Liver (tissue), 9 donors: ENCODE results near the gene CABP4. TPM values are rescaled to one million over a fixed set of nuclear protein-coding genes. Genes with fewer than 3 reads are reported as not detected.

Experiments used
- DNase-seq: peaks from one replicate; pipeline ENCODE4 v3.0.0-alpha.2; 2017; ENCODE audit warnings: low spot score
- H3K27ac ChIP-seq, 2 donors: one replicate each; pipeline ENCODE4 v1.7.0; 2013; ENCODE audit warnings: inconsistent platforms in 2 of 2, low read length in 2 of 2, control low read depth in 1 of 2, low read depth in 1 of 2, mild to moderate bottlenecking in 1 of 2
- H3K27me3 ChIP-seq, 4 donors: one replicate each; pipeline versions ENCODE4 v1.6.1 to v1.7.0; 2013; ENCODE audit warnings: low read length in 3 of 4, inconsistent platforms in 1 of 4, mild to moderate bottlenecking in 1 of 4, moderate library complexity in 1 of 4; ENCODE audit not compliant: control insufficient read depth in 4 of 4, insufficient read depth in 4 of 4
- H3K36me3 ChIP-seq, 4 donors: one replicate each; pipeline versions ENCODE4 v1.6.1 to v1.7.0; 2013; ENCODE audit warnings: low read length in 3 of 4, mild to moderate bottlenecking in 3 of 4, low read depth in 1 of 4, moderate library complexity in 1 of 4; ENCODE audit not compliant: control insufficient read depth in 4 of 4, insufficient read depth in 3 of 4
- H3K4me1 ChIP-seq, 4 donors: one replicate each; pipeline versions ENCODE4 v1.6.1 to v1.7.0; 2013; ENCODE audit warnings: low read length in 3 of 4, mild to moderate bottlenecking in 3 of 4, moderate library complexity in 1 of 4; ENCODE audit not compliant: control insufficient read depth in 4 of 4, insufficient read depth in 4 of 4
- H3K4me3 ChIP-seq, 3 donors: one replicate each; pipeline versions ENCODE4 v1.6.1 to v1.7.0; 2013; ENCODE audit warnings: low read length in 3 of 3, control low read depth in 1 of 3, low read depth in 1 of 3, mild to moderate bottlenecking in 1 of 3
- H3K9ac ChIP-seq, 2 donors: one replicate each; pipeline ENCODE4 v1.7.0; 2013; ENCODE audit warnings: low read length in 2 of 2, mild to moderate bottlenecking in 2 of 2, moderate library complexity in 2 of 2, control low read depth in 1 of 2, low read depth in 1 of 2
- H3K9me3 ChIP-seq, 4 donors: one replicate each; pipeline versions ENCODE4 v1.6.1 to v1.7.0; 2013; ENCODE audit warnings: low read length in 3 of 4; ENCODE audit not compliant: control insufficient read depth in 4 of 4
- ATF3 ChIP-seq: IDR thresholded peaks from 2 replicates; pipeline ENCODE4 v1.6.1; 2016; ENCODE audit warnings: antibody characterized with exemption
- CTCF ChIP-seq: fragments of 150-350 bp; IDR thresholded peaks from 2 replicates; pipeline ENCODE4 v1.5.1; 2017; ENCODE audit warnings: improper control_type of control experiment, low read depth, low read length; ENCODE audit not compliant: missing input control
- FOXA1 ChIP-seq: IDR thresholded peaks from 2 replicates; pipeline ENCODE4 v1.6.1; 2016; ENCODE audit warnings: antibody characterized with exemption
- FOXA2 ChIP-seq: IDR thresholded peaks from 2 replicates; pipeline ENCODE4 v1.6.1; 2016; ENCODE audit warnings: antibody characterized with exemption
- GABPA ChIP-seq, 2 donors: IDR thresholded peaks in 1 of 2; conservative IDR thresholded peaks in 1 of 2; 2 replicates each; pipeline ENCODE4 v1.6.1; 2016; ENCODE audit warnings: antibody characterized with exemption in 2 of 2, mild to moderate bottlenecking in 1 of 2, moderate library complexity in 1 of 2
- HNF4A ChIP-seq, 2 donors: conservative IDR thresholded peaks; 2 replicates each; pipeline ENCODE4 v1.6.1; 2016; ENCODE audit warnings: antibody characterized with exemption in 2 of 2, mild to moderate bottlenecking in 2 of 2
- HNF4G ChIP-seq: IDR thresholded peaks from 2 replicates; pipeline ENCODE4 v1.6.1; 2016; ENCODE audit warnings: antibody characterized with exemption
- JUND ChIP-seq, 2 donors: IDR thresholded peaks; 2 replicates each; pipeline ENCODE4 v1.6.1; 2016; ENCODE audit warnings: antibody characterized with exemption in 2 of 2
- MAX ChIP-seq: IDR thresholded peaks from 2 replicates; pipeline ENCODE4 v1.6.1; 2016; ENCODE audit warnings: antibody characterized with exemption
- NR2F2 ChIP-seq: IDR thresholded peaks from 2 replicates; pipeline ENCODE4 v1.6.1; 2016; ENCODE audit warnings: antibody characterized with exemption
- RAD21 ChIP-seq, 2 donors: IDR thresholded peaks; 2 replicates each; pipeline ENCODE4 v1.6.1; 2016; ENCODE audit warnings: antibody characterized with exemption in 2 of 2, mild to moderate bottlenecking in 2 of 2
- REST ChIP-seq: IDR thresholded peaks from 2 replicates; pipeline ENCODE4 v1.6.1; 2016; ENCODE audit warnings: antibody characterized with exemption, mild to moderate bottlenecking
- RXRA ChIP-seq, 2 donors: IDR thresholded peaks; 2 replicates each; pipeline ENCODE4 v1.6.1; 2017 to 2018; ENCODE audit warnings: antibody characterized with exemption in 2 of 2, mild to moderate bottlenecking in 1 of 2
- SP1 ChIP-seq: IDR thresholded peaks from 2 replicates; pipeline ENCODE4 v1.6.1; 2018; ENCODE audit warnings: antibody characterized with exemption, mild to moderate bottlenecking
- TAF1 ChIP-seq: conservative IDR thresholded peaks from 2 replicates; pipeline ENCODE4 v1.6.1; 2016; ENCODE audit warnings: antibody characterized with exemption, mild to moderate bottlenecking
- YY1 ChIP-seq: IDR thresholded peaks from 2 replicates; pipeline ENCODE4 v1.6.1; 2016; ENCODE audit warnings: antibody characterized with exemption, mild to moderate bottlenecking
- ZBTB33 ChIP-seq: IDR thresholded peaks from 2 replicates; pipeline ENCODE4 v1.6.1; 2016; ENCODE audit warnings: antibody characterized with exemption
- WGBS: extraction: QIAGEN DNeasy Blood & Tissue Kit; methylation state at CpG from one replicate; pipeline ENCODE4 v1.1.7; 2013; 5-methylcytosine and 5-hydroxymethylcytosine counted together
- polyA plus RNA-seq, 2 donors: library from polyadenylated mRNA; stranded (reverse) in 1 of 2; unstranded in 1 of 2; fragments of 200-250 nt in 1 of 2; fragments of >200 nt in 1 of 2; fragmentation: Nextera tagmentation in 1 of 2; extraction: Ambion mirVana in 1 of 2; gene quantifications; one replicate each; pipeline versions ENCODE4 v1.2.1 to v1.2.3, GENCODE V29; 2013 to 2015
- total RNA-seq, 2 donors: library from RNA; depleted of rRNA; stranded (reverse); fragments of >200 nt; gene quantifications; one replicate each; pipeline ENCODE4 v1.2.3, GENCODE V29; 2014
- donor health status: healthy.
- donor health status: healthy.
- donor health status: healthy.
- donor health status: healthy.
- donor health status: healthy.

The CABP4 gene
- total and polyA plus RNA-seq, 4 donors: 0.85 to 2.9 (median 1.6) TPM

- Histone ChIP-seq H3K9me3 (no peaks in the 10 kb centered on the region), H3K36me3 (peaks cover 3 to 47% (median 8%) of the 10 kb centered on the region in 4 donors), H3K9ac (no peak overlapping the region), H3K27ac (no peak overlapping the region), H3K4me1 (peaks cover 0 to 5% (median 2%) of the 10 kb centered on the region in 4 donors), H3K4me3 (no peak overlapping the region), H3K27me3 (no peaks in the 10 kb centered on the region)
- WGBS: 85% methylated on average over 26 of the region's 26 CpGs
- TF ChIP-seq FOXA1: no peak
- TF ChIP-seq REST: no peak
- TF ChIP-seq ATF3: no peak
- no peak for TF ChIP-seq SP1
- TF ChIP-seq JUND (IDR thresholded peaks at IDR 0.05): no peak
- TF ChIP-seq YY1: no peak
- TF ChIP-seq CTCF: no peak
- no peak for DNase-seq
These were observed 20.0 kb upstream of the CABP4 start for GRCh38 chr11:67435031-67435726.

- WGBS: 92% methylated on average over 38 of the region's 38 CpGs
- DNase-seq: no peak
- H3K9ac ChIP-seq: no peak overlapping the region
- H3K9me3 ChIP-seq: no peaks in the 10 kb centered on the region
- TF ChIP-seq CTCF (no peak), RAD21 (IDR thresholded peaks at IDR 0.05) (no peak), YY1 (no peak), RXRA (IDR thresholded peaks at IDR 0.05) (no peak), ATF3 (no peak), HNF4G (no peak), MAX (no peak), FOXA1 (no peak), HNF4A (conservative IDR thresholded peaks at IDR 0.05) (no peak), ZBTB33 (no peak), FOXA2 (no peak), SP1 (no peak), TAF1 (no peak), GABPA (IDR thresholded peaks at IDR 0.05 in 1 of 2, conservative IDR thresholded peaks at IDR 0.05 in 1 of 2) (no peak), JUND (IDR thresholded peaks at IDR 0.05) (no peak), NR2F2 (no peak)
- H3K4me3 ChIP-seq: no peak overlapping the region
- peaks cover 3 to 47% (median 8%) of the 10 kb centered on the region in 4 donors for H3K36me3 ChIP-seq
- no peaks in the 10 kb centered on the region for H3K27me3 ChIP-seq
- H3K27ac ChIP-seq: peak overlapping the region in 1 of 2 donors; percentile 31
- peaks cover 0 to 7% (median 3%) of the 10 kb centered on the region in 4 donors for H3K4me1 ChIP-seq
These were observed 19.3 kb upstream of the CABP4 start for GRCh38 chr11:67435727-67436458.
